ENCODE data around the gene GPSM1.
A peak's percentile ranks its signal among the peaks of the same experiment; 100 is the strongest.
"Not testable (repeated sequence)": the region's sequence is repeated elsewhere in the genome, so short reads cannot be mapped to it uniquely, and the experiment has no call there.

GPSM1 gene

DNA sequence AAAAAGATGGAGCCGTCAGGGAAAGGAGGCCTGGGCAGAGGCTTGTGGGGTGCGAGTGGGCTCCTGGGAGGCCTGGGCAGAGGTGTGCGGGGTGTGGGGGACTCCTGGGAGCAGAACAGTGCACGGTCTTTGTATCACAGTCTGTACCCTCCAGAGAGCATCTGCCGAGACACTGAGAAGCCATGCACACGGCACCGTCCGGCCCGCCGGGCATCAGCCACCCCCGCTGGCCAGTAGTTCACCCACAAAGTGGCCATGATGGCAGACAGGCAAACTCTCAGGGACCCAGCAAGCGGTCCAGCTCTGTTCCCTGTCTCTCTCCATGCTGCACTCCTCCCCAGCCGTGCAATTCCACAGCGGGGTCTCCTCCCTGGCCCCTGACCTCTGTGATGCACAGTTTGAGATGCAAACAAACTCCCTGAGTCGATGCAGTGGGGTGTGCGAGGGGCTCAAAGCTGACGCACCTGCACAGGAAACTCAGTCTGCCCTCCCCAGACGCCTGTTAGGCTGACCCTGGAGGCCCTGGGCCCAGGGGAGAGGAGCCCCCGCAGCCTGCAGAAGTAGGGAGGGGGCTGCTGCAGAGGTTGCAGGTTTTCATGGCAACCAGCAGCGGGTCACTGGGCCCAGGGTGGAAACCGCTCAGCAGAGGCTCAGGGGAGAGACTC lies 9.1 kb upstream of the GPSM1 start:
- DNase-seq (ENCODE audit: low spot score) = no peak

GRCh38 chr9:136318776-136319241 lies 8.5 kb upstream of the GPSM1 start:
- DNase-seq (ENCODE audit: low spot score) = no peak

DNA sequence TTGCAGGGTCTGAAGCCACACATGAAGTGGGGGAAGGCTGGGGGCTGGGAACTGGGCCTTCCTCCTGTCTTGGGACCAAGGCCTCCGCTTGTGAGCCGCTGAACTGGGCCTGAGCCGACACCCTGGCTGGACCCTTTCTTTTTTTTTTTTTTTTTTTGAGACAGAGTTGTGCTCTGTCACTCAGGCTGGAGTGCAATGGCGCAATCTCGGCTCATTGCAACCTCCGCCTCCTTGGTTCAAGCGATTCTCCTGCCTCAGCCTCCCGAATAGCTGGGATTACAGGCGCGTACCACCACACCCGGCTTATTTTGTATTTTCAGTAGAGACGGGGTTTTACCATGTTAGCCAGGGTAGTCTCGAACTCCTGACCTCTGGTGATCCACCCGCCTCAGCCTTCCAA lies 8.1 kb upstream of the GPSM1 start:
- DNase-seq (ENCODE audit: low spot score) = not testable (repeated sequence)

- not testable (repeated sequence) for DNase-seq (ENCODE audit: low spot score)
Measured at GRCh38 chr9:136319955-136320354, 7.4 kb upstream of the GPSM1 start.

DNA sequence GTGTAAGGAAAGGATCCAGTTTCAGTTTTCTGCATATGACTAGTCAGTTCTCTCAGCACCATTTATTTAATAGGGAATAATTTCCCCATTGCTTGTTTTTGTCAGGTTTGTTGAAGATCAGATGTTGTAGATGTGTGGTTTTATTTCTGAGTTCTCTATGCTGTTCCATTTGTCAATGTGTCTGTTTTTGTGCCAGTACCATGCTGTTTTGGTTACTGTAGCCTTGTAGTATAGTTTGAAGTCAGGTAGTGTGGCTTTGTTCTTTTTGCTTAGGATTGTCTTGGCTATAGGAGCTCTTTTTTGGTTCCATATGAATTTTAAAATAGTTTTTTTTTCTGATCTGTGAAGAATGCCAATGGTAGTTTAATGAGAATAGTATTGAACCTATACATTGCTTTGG lies 6.4 kb upstream of the GPSM1 start:
- not testable (repeated sequence) for DNase-seq (ENCODE audit: low spot score)

- DNase-seq (ENCODE audit: low spot score) = no peak
Measured at GRCh38 chr9:136321561-136321960, 5.8 kb upstream of the GPSM1 start.

GRCh38 chr9:136322756-136323330 lies 4.5 kb upstream of the GPSM1 start:
- no peak for DNase-seq (ENCODE audit: low spot score)

DNA sequence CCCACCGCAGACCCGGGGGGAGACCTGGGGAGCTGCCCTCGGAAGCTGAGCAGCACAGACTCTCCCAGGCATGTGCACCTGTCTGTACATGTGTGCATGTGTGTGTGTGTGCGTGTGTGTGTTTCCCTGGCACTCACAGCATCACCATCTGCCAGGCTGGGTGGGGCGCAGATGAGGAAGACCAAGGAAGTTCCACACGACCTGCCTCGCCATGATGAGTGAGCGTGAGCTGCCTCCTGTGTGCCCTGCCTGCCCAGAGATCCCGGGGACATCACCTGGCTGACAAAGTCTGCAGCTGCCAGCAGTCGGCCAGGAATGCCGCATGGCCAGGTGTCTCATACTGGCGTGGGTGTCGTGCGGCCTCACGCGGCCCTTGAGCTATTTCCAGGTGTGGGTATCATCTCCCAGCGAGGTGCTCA lies 4.0 kb upstream of the GPSM1 start:
- no peak for DNase-seq (ENCODE audit: low spot score)

DNA sequence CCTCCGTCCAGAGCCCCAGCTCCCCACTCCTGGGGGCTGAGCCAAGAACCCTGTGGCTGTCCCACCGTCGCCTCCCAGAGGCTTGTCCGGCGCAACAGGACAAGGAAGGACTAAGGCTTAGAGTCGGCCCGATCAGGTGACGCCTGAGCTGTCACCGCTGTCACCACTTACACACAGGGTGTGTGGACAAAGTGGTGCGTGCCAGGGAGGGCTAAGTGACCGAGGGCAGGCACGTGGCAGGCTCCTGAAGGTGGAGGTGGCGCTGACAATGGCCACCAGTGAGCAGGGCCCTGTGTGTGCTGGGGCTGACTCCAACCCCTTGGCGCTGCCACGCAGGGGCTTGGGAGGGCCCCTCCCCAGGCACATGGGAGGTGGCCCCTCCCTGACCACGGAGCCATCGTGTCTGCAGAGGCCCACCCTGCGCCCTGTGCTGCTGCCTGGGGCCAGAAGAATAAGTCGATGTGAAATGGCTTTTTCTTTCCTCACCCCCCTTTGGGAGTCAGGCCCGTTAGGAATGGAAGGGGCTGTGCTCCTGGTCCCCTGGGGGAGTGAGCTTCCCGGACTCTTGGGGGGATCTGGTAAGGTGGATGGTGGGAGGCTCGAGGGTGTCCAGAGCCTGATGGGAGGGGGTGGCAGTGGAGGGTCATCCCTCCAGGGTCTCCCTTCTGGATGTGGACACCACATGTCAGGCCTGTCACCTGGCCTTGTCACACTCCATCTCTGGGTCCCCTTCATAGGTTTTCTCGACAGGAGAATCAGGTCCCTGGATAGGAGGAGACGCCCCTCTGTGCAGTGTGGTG lies 2.6 kb upstream of the GPSM1 start:
- DNase-seq (ENCODE audit: low spot score) = peak; percentile 71

DNA sequence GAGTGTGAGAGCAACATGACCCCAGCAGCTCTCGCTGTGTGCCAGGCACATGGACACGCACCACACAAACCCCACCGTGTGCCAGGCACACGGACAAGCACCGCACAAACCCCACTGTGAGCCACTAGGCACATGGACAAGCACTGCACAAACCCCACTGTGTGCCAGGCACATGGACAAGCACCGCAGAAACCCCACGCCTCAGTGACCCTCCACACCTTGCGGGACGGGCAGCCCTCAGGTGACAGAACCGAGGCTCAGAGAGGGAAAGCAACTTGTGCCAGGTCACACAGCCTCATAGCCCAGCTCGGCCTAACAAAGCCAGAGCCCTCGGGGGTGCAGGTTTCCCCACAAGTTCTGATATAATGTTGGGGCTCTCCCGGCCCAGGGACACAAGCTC lies 2.0 kb upstream of the GPSM1 start:
- DNase-seq (ENCODE audit: low spot score) = no peak

GRCh38 chr9:136326061-136326760 lies 1.1 kb upstream of the GPSM1 start:
- DNase-seq (ENCODE audit: low spot score) = peak; percentile 72

- no peak for DNase-seq (ENCODE audit: low spot score)
Measured at GRCh38 chr9:136326761-136327303, 507 bp upstream of the GPSM1 start.

- no peak for DNase-seq (ENCODE audit: low spot score)
Measured at GRCh38 chr9:136328011-136328621, 777 bp downstream of the GPSM1 start.

DNA sequence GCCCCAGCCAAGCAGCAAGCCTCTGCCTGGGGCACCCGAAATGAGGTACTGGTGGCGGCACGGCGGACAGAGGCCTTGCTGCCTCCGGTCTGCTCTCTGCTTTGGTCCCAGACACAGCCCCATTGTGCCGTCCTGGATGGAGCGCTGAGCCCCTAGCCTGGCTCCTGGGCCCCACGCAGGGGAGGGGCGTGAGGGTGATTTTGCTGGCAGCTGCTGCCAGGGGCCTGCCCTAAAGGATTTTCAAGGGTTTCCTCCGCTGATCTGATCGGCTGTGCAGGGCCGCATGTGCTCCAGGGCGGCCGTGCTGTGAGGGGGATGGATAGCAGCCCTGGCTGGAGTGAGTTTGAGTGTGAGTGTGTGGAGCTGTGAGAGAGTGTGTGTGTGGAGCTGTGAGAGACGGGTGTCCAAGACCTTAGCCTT lies 1.3 kb downstream of the GPSM1 start:
- DNase-seq (ENCODE audit: low spot score) = peak; percentile 63

- DNase-seq (ENCODE audit: low spot score) = no peak
Measured at GRCh38 chr9:136329211-136329627, 1.9 kb downstream of the GPSM1 start.

- no peak for DNase-seq (ENCODE audit: low spot score)
Measured at GRCh38 chr9:136329636-136330405, 2.5 kb downstream of the GPSM1 start.

- DNase-seq (ENCODE audit: low spot score) = no peak
Measured at GRCh38 chr9:136330406-136330990, 3.2 kb downstream of the GPSM1 start.

- no peak for DNase-seq (ENCODE audit: low spot score)
Measured at GRCh38 chr9:136331030-136331429, 3.7 kb downstream of the GPSM1 start.

GRCh38 chr9:136331556-136332481 lies 4.5 kb downstream of the GPSM1 start:
- DNase-seq (ENCODE audit: low spot score) = no peak
